Raji (cell line): Measurements from ENCODE around the gene DCTN1.

ENCODE experiments used
- POLR2A ChIP-seq: IDR thresholded peaks from 2 replicates; pipeline ENCODE4 v1.6.1; 2011; ENCODE audit warnings: low read depth, low read length, control low read depth; ENCODE audit not compliant: insufficient read depth

The DCTN1 gene

DNA sequence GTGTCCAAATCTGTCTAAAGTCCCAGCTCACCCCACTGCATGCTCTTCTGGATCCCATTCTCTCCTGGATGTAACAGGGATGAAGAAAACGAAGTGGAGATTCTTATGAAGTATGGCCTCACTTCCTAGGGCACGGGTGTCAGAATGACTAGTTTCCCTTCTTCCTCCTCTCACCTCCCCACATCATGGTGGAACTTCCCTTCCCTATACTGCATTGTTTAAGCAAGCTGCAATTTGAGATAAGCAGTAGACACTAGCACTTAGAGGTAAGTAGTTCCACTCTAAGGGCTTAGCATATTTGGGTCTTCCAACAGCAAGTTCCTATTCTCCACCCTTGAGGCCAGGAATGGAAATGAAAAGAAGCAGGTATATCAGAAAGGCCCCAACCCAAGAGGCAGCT lies 66.6 kb downstream of the DCTN1 start:
- no peak for TF ChIP-seq POLR2A

DNA sequence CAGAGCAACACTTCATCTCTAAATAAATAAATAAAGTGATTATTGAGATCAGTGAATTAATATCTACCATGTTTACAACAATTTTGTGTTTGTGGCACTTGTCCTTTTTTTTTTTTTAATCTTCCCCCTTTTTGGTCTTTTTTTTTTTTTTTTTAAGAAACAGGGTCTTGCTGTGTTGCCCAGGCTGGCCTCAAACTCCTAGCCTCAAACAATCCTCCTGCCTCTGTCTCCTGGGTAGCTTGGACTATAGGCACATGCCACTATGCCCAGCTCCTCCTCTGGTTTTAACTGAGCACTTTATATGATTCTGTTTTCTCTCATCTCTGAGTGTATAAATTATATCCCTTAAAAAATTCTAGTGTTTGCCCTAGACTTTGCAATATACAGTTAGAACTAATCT lies 67.2 kb downstream of the DCTN1 start:
- TF ChIP-seq POLR2A: no peak
